ENCODE measurements around the gene SLK.

The SLK gene

GRCh38 chr10:103966671-103967447 is at the start of gene SLK:
SLK (plus strand) TSS chr10:103967140; CDS start chr10:103967746, 606 bp downstream.
- DNase-seq, result peak; percentile 86

- DNase-seq, result no peak
Observed at GRCh38 chr10:103917302-103918052, 49.5 kb upstream of the SLK start.

DNA sequence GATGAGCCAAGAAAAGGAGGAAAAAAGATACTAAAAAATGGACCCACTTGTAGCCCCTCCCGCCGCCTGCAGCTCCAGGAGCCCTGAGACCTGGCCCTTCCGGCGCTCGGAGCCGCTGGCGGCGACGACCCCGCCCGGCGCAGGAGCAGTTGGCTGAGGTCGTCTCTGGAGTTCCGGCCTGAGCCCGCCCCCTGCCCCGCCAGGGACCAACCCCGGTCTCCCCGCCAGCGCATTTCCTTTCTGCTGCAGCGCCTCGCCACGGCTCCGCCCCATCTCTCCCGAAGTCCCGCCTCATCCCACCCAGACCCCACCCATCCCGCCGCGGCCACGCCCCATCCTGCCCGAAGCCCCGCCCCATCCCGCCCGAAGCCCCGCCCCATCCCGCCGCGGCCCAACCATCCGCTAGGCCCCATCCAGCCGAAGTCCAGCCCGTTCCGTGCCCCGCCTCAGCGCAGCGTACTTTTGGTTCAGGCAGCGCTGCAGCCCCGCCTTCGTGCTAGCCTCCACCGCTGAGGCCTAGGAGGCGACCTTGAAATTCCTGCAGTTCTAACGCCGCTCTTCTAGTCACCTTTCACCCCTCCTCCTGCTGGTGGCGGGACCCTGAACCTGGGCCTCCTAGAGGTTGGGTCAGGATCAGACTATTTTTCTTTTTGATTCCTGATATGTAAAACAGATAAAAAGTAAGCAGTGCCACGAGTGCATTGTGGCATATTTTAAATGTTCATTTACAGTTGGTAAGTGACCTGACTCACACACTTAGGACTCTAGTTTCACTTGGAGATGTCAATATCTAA is 48.7 kb upstream of the SLK start, which contains the start of gene STN1:
Gene STN1, minus strand, starts transcription at position 132 of the 794 bp plus-strand sequence. CDS start 590 bp downstream, outside the sequence.
- peak; percentile 96 for DNase-seq

DNA sequence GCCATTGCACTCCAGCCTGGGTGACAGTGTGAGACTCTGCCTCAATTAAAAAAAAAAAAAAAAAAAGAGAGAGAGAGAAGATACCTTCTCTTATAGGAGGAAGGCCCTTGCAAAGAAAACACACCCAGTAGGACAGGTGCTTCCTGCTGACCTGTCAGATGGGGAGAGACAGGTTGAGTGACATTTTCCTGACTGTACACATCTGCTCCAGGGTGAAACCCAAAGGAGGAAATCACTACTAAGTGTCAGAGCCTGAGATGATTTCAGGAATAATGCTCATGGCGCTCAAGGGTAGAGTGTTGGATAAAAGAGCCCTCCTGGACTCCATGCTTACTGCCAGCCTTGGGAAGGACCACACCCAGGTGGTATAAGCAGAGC is 47.3 kb upstream of the SLK start:
- no peak for DNase-seq

DNA sequence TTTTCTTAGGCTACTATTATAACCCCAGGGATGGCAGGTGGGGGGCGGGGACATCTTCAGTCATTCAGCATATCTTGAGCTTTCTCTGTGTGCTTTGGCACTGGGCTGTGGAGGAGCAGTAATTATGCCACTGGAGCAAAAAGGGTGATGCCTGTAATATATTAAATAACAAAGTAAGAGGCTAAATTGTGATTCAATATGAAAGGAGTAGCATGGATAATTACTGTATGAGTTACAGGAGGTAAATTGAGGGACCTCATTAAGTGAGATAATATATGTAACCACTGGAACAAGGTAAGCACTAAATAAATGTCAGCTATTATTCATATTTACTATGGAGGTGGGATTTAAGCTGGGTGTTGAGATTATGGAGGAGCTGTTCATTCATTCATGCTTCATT is 45.7 kb upstream of the SLK start:
- no peak for DNase-seq

- peak; percentile 42 for DNase-seq
Observed at GRCh38 chr10:103921750-103922195, 45.2 kb upstream of the SLK start.

DNA sequence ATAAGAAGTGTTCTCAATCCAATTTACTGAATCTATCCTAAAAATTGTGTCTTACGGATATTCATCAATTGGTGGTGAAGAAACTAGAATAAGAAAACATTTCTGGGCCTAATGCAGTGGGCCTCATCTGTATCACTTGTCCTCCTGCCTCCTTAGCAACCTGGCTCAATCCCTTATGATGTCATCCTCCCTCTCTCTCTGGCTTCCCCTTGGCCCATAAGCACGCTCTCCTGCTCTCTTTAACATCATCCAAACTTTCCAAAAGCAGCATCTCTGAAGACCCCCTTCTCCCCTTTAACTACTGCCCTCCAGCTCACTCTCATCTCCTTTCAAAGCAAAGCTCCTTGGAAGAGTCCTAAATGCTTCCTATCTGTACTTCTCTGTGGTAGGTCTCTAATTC is 44.3 kb upstream of the SLK start:
- DNase-seq, result no peak

GRCh38 chr10:103923502-103923901 is 43.4 kb upstream of the SLK start:
- DNase-seq, result no peak

- no peak for DNase-seq
Observed at GRCh38 chr10:103925591-103925990, 41.3 kb upstream of the SLK start.

- DNase-seq, result no peak
Observed at GRCh38 chr10:103926722-103927319, 40.1 kb upstream of the SLK start.

DNA sequence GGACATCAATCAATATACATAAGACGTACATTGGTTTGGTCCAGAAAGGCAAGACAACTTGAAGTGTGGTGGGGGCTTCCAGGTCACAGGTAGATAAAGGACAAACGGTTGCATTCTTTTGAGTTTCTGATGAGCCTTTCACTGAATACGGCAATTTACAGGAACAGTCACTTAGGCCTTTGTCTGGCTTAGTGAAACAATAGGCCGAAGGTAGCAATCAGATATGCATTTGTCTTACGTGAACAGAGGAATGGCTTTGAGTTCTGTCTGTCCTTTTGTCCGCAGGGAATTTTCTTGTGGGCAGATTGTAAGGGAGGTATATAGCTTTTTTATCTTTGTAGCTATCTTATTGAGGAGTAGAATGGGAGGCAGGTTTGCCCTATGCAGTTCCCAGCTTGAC is 38.2 kb upstream of the SLK start:
- no peak for DNase-seq

- no peak for DNase-seq
Observed at GRCh38 chr10:103929381-103929921, 37.5 kb upstream of the SLK start.

GRCh38 chr10:103930449-103930848 is 36.5 kb upstream of the SLK start:
- DNase-seq, result no peak

DNA sequence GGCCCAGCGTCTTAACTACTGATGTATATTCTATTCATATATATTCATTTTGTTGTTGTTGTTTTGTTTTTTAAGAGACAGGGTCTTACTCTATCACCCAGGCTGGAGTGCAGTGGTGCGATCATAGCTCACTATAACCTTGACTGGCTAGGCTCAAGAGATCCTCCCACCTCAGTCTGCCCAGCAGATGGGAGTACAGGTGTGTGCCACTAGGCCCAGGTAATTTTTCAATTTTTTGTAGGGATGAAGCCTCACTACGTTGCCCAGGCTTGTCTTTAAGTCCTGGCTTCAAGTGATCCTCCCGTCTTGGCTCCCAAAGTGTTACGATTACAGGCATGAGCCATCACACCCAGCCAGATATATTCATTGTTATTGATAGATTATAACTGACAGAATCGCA is 36.1 kb upstream of the SLK start:
- no peak for DNase-seq

DNA sequence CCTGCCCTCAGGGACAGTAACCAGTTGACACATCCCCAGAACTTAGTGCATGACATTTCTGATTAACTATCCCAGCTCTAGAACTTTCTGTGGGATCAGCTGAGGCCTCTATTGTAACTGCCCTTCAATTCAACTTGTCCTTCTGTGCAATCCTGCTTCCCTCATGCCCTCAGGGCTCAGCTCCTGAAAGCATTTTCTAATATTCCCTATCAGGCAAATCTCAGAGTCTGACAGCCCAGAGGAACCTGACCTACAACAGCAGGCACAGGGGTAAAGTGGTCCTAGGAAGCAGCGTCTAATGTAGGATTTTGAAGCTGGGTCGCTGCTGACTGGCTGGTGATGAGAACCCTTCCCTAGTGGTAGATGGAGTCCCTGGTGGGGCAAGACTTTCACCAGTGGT is 35.3 kb upstream of the SLK start:
- no peak for DNase-seq

- no peak for DNase-seq
Observed at GRCh38 chr10:103932271-103932670, 34.7 kb upstream of the SLK start.

DNA sequence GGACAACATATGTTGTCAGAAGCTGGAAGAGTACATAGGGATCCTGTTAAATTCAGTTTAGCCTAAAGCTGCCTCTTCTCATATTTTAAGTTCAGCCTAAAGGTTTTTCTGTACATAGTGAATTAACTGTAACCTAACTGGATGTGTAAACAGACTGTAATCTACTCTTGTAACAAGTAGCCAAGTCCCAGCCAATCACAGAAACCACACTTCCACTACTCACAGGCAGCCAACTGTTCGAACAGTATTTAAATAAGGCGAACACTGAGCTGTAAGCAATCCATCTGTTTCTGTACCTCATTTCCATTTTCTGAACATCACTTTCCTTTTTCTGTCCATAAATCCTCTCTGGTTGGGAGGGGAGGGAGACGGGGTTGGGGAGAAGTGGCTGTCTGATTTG is 34.0 kb upstream of the SLK start:
- DNase-seq, result no peak

DNA sequence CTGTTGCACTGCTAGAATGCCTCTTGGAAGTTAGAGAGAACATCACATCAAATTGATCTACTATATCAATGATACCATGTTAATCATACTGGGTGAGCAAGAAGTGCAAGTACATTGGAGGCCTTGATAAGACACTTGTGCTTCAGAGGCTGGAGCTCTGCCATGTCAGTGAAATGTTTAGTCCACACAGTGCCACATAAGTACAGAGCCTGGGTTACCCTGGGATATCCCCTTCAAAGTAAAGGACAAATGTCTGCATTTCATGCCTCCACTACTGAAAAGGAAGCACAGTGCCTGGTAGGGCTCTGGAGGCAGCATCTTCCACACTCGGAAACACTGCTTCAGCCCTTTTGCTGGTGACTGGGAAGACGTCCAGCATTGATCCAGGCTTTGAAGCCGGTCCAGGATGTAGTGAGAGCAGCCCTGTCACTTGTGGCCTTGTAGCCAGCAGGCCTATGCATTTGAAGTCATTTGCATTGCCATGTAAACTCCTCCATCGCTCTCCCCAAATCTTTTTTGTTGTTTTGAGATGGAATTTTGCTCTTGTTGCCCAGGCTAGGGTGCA is 33.3 kb upstream of the SLK start:
- no peak for DNase-seq

GRCh38 chr10:103934308-103934707 is 32.6 kb upstream of the SLK start:
- no peak for DNase-seq

GRCh38 chr10:103936022-103936421 is 30.9 kb upstream of the SLK start:
- no peak for DNase-seq

- no peak for DNase-seq
Observed at GRCh38 chr10:103939522-103939921, 27.4 kb upstream of the SLK start.

GRCh38 chr10:103941801-103942200 is 25.1 kb upstream of the SLK start:
- no peak for DNase-seq

Measured in CD4-positive, alpha-beta T cell treated with Interleukin-17A for 4 hours (primary cell).